Raji (cell line): ENCODE measurements around the gene C4orf50.

Experiments
- POLR2A ChIP-seq: IDR thresholded peaks from 2 replicates; pipeline ENCODE4 v1.6.1; 2011; ENCODE audit warnings: low read depth, low read length, control low read depth; ENCODE audit not compliant: insufficient read depth

Gene C4orf50

DNA sequence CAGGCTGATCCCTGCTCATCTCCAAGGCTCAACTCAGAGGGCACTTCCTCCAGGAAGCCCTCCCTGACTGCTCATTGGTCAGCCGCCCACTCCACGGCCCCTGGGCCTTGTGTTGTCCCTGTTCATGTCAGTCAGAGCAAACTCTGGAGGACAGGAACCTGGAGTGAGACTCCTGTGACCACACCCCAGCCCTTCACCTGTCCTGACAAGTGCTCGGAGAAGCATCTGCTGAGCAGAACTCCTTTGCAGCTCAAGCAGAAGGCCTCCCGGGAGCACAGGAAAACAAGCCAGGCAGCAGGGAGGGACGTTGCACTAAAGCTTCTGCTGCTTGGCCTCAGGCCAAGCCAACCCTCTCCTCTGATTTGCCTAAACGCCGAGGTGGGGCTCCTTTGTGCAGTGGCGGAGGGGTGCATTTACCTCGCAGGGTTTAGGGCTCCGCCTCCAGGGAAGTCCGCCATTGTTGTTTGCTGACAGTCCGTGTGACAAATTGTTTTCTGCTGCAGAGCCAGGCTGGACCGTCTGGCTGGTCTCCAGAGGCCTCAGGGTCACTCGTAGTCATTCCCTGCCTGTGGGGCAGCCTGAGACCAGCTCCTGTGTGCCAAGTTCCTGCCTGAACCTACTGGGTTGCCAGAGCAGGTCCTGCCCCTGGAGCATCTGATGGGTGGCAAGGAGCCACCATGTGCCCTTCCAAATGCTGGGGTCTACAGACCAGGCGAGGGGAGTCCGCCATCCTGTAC lies 61.8 kb downstream of the C4orf50 start:
- TF ChIP-seq POLR2A = no peak

DNA sequence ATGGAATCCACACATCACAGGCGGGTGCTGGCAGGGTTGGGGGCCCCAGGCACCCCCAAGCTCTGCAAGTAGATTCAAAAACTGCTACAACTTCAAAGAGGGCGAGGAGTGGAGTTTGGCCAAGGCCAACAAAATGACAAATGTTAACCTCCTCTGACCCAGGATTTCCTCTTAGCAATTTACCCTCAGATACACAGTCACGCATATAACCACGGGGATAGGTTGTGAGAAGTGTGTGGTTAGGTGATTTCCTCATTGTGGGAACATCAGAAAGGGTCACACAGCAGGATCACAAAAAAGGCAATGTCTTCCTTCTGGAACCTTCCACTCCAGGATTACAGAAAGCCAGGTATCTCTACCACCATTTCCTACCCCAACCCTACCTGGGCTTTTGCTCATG lies 62.4 kb downstream of the C4orf50 start:
- no peak for TF ChIP-seq POLR2A

- no peak for TF ChIP-seq POLR2A
These were observed 62.9 kb downstream of the C4orf50 start for GRCh38 chr4:5955201-5955821.

- TF ChIP-seq POLR2A = no peak
These were observed 64.0 kb downstream of the C4orf50 start for GRCh38 chr4:5954056-5954760.

GRCh38 chr4:5952975-5953951 lies 65.0 kb downstream of the C4orf50 start:
- TF ChIP-seq POLR2A = no peak

GRCh38 chr4:5952286-5952974 lies 65.8 kb downstream of the C4orf50 start:
- no peak for TF ChIP-seq POLR2A

DNA sequence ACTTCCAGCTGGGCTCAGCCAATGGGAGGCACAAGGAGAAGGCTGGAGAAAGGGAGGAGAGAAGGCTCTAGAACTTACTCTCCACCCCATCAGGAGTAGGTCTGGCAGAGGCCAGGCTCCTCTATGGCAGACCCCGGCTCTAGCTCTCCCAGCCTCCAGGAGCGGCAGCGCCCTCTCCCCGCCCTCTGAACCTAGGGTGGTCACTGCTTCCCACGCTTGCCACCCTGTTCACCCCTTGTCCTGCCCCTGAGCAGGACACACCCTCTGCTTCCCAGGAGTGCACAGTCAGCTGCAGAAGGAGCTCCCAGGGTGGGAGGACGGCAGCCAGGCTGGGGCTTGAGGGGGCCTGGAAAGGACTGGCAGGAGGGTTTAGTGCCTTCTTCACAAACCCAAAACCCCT lies 72.3 kb downstream of the C4orf50 start:
- no peak for TF ChIP-seq POLR2A

DNA sequence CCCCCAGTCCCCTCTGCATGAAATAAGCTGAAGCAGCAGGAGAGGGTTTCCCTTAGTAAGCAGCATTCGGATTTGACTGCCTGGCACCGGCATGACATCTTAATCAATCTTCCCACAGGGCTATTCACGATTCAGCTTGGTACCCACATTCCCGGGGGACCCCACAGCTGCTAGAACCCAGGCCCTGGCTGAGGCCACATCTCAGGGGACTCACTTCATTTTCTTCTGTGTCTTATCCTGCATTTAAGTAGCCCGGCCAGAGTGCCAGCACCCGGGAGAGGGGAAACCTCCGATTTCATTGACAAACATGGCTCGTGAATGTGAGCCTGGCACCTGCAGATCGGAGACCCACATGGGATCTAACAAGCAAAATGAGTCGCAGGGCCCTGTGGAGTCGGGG lies 73.1 kb downstream of the C4orf50 start:
- TF ChIP-seq POLR2A = no peak

DNA sequence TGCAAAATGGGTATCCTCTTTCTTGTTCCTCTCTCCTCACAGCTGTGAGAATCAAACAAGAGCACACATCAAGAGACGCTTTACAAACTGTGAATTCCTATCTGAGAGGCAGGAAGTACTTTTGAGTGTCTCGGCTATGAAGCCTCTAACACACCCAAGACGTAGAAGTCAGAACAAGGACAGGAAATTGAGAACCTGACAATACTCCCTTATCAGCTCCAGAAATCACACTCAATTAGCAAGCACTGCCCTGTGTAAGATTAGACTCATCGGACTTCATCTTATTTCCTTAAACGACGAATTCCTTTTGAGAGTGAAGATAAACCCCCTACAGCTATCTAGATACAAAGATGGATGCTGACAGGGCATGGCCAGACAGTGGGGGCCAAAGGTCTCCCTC lies 74.7 kb downstream of the C4orf50 start:
- TF ChIP-seq POLR2A = no peak

GRCh38 chr4:5942947-5943346 lies 75.3 kb downstream of the C4orf50 start:
- no peak for TF ChIP-seq POLR2A

- TF ChIP-seq POLR2A = no peak
These were observed 76.6 kb downstream of the C4orf50 start for GRCh38 chr4:5941601-5942000.

DNA sequence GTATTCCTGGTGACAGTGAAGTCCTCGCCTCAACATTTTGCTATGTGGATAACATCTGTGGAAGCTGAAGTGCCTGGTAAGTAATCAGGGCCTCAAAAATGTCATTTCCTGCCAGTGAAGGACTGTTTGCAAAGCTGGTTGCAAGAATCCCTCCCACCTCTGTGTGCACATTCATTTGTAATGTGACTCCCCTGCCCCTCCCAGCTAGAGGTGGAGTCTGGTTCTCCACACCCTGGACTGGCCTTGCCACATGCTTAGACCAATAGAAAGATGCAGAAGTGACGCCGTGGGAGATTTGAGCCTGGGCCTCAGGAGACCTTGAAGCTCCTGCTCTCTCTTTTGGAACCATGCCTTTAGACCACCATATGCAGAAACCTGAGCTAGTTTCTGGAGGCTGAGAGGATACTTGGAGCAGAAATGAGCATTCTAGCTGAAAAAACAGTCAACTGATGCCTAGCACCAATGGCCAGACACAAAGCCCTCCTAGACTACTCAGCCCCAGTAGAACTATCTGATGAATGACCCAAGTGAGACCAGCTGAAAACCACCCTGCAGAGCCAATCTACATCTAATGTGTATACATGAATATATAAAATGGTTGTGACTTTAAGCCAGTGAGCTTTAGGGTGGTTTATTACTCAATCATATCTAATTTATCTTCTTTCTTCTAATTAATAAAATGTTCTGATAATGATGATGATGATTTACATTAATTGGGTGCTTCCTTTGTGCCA lies 77.6 kb downstream of the C4orf50 start:
- TF ChIP-seq POLR2A = no peak

DNA sequence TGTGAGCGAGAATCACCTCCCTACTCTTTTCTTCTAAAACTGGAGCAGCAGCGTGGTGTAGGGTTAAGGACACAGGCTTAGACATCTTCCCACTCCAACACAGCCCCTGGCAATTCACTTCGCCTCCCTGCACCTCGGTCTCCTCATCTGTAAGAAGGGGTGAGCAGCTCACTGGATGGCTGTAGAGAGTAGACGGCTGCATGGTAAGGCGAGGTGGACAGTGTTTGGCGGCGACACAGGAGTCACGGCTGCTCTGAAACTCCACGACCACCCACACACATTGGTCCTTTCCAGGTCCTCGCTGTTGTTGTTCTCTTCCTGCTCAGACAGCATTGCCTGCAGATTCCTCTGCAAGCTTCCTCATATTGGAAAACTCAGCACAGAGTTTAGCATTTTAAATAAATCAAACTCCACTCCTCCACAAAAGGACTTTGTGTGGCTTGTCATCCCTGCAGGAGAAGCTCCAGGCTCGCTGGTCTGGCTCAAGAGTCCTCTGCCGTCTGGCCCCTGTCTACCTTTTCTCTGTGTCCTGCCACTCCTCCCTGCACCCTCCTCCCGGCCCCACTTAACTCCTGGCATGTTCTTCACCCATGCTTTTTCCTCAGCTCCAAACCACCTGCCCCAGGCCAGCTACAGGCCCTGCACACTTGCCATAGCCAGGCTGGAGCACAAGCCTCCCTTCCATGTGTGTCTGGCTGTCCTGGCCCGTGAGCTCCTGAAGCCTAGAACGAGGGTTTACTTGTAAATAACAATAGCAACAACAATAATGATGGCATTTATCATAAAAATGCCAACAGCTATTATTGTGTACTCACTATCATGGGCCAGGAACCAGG lies 84.0 kb downstream of the C4orf50 start:
- TF ChIP-seq POLR2A = no peak
